ENCODE measurements around the gene SART3. TPM values are rescaled to one million over a fixed set of nuclear protein-coding genes. Genes with fewer than 3 reads are reported as not detected.

The SART3 gene
- total RNA-seq, 1 experiment from 2014 or later = 89.4 TPM

- Histone ChIP-seq H2AFZ (ENCODE audit: low read length) (no peak overlapping the region), H3K27me3 (ENCODE audit: insufficient read depth, low read length) (no peaks in the 10 kb centered on the region), H3K9ac (ENCODE audit: extremely low read depth, insufficient read length, low read length) (no peak overlapping the region), H2BK5ac (ENCODE audit: insufficient read length, low read length) (no peak overlapping the region), H3K4ac (ENCODE audit: low read depth, low read length) (no peak overlapping the region), H2BK120ac (ENCODE audit: low read depth, low read length, poor library complexity, severe bottlenecking) (no peak overlapping the region), H3T11ph (ENCODE audit: low read length) (no peak overlapping the region), H3K18ac (ENCODE audit: insufficient read length, low read depth, low read length) (no peak overlapping the region), H2BK20ac (ENCODE audit: low read depth, low read length, poor library complexity, severe bottlenecking) (no peak overlapping the region), H2BK15ac (ENCODE audit: low read depth, low read length) (no peak overlapping the region), H3K79me2 (ENCODE audit: insufficient read depth, low read length) (no peaks in the 10 kb centered on the region), H4K91ac (ENCODE audit: insufficient read length, low read depth, low read length) (no peak overlapping the region), H4K5ac (ENCODE audit: insufficient read length, low read depth, low read length) (no peak overlapping the region), H3K4me2 (ENCODE audit: insufficient read depth, insufficient read length, low read length) (no peak overlapping the region), H3K9me3 (ENCODE audit: control insufficient read depth, low read depth, low read length) (no peaks in the 10 kb centered on the region), H3K23me2 (ENCODE audit: insufficient read length, low read depth, low read length, poor library complexity, severe bottlenecking) (no peaks in the 10 kb centered on the region), H3K56ac (ENCODE audit: insufficient read length, low read depth, low read length) (no peak overlapping the region), H4K20me1 (ENCODE audit: control insufficient read depth, insufficient read depth, insufficient read length) (no peaks in the 10 kb centered on the region), H4K8ac (replicated peaks; ENCODE audit: insufficient read length, low read depth, low read length) (no peak overlapping the region), H3K23ac (ENCODE audit: insufficient read length, low read depth, low read length) (no peak overlapping the region), H3K4me1 (ENCODE audit: insufficient read depth, low read length) (no peaks in the 10 kb centered on the region), H2BK12ac (ENCODE audit: insufficient read length, low read depth, low read length) (no peak overlapping the region), H3K27ac (ENCODE audit: insufficient read length, low read depth, low read length) (no peak overlapping the region), H3K14ac (ENCODE audit: insufficient read depth, low read length) (no peak overlapping the region), H2AK5ac (ENCODE audit: insufficient read length, low read length) (no peak overlapping the region), H3K79me1 (ENCODE audit: insufficient read depth, low read depth, low read length, poor library complexity, severe bottlenecking) (no peaks in the 10 kb centered on the region)
- DNase-seq = no peak
- whole genome bisulfite sequencing (ENCODE audit: extremely low coverage, insufficient read length, low lambda C conversion rate) = no CpG with 5 or more reads among the region's 10 CpGs
- Mint-ChIP-seq H3K36me3 (ENCODE audit: insufficient read depth in 1 of 3, low read depth in 3 of 3) (no peaks in the 10 kb centered on the region), H3K9me3 (no peaks in the 10 kb centered on the region; a peak in 1 of 5 replicates), H3K27ac (peak overlapping the region in 2 of 3 experiments; percentile 22 to 49; a peak in 4 of 7 replicates), H3K27me3 (ENCODE audit: low read depth) (peaks cover 1% of the 10 kb centered on the region; the same call in 1 of the 2 replicates), H3K4me1 (peaks cover 21 to 37% of the 10 kb centered on the region in 2 experiments), H3K4me3 (peak overlapping the region in 1 of 2 experiments; percentile 40; a peak in 1 of 5 replicates)
- TF ChIP-seq CTCF (conservative IDR thresholded peaks at IDR 0.05) = no peak
Measured at GRCh38 chr12:108607981-108608600, 47.1 kb upstream of the SART3 start.

Data from H9 (cell line).